Raji (cell line): Measurements from ENCODE around the gene WDR5B.
A peak's percentile ranks its signal among the peaks of the same experiment; 100 is the strongest.

Source experiments
- POLR2A ChIP-seq: IDR thresholded peaks from 2 replicates; pipeline ENCODE4 v1.6.1; 2011; ENCODE audit warnings: low read depth, low read length, control low read depth; ENCODE audit not compliant: insufficient read depth

WDR5B gene

GRCh38 chr3:122415762-122416654 is at the start of gene WDR5B:
Gene WDR5B, minus strand, starts transcription at chr3:122416062. Its CDS starts 534 bp downstream, at chr3:122415528.
- TF ChIP-seq POLR2A, result peak; percentile 86

GRCh38 chr3:122464659-122465058 is 48.8 kb upstream of the WDR5B start:
- TF ChIP-seq POLR2A, result no peak

GRCh38 chr3:122462406-122462805 is 46.5 kb upstream of the WDR5B start:
- TF ChIP-seq POLR2A, result no peak

- TF ChIP-seq POLR2A, result no peak
Observed at GRCh38 chr3:122461806-122462205, 45.9 kb upstream of the WDR5B start.

GRCh38 chr3:122458992-122459391 is 43.1 kb upstream of the WDR5B start:
- no peak for TF ChIP-seq POLR2A

- TF ChIP-seq POLR2A, result no peak
Observed at GRCh38 chr3:122457706-122458105, 41.8 kb upstream of the WDR5B start.

GRCh38 chr3:122456074-122456473 is 40.2 kb upstream of the WDR5B start:
- TF ChIP-seq POLR2A, result no peak

- TF ChIP-seq POLR2A, result no peak
Observed at GRCh38 chr3:122451371-122451770, 35.5 kb upstream of the WDR5B start.

- TF ChIP-seq POLR2A, result no peak
Observed at GRCh38 chr3:122443090-122443489, 27.2 kb upstream of the WDR5B start.

GRCh38 chr3:122435950-122436349 is 20.1 kb upstream of the WDR5B start:
- TF ChIP-seq POLR2A, result no peak

GRCh38 chr3:122430371-122430770 is 14.5 kb upstream of the WDR5B start:
- no peak for TF ChIP-seq POLR2A

- TF ChIP-seq POLR2A, result no peak
Observed at GRCh38 chr3:122427857-122428471, 12.1 kb upstream of the WDR5B start.

GRCh38 chr3:122421836-122422235 is 6.0 kb upstream of the WDR5B start:
- TF ChIP-seq POLR2A, result no peak

GRCh38 chr3:122421101-122421500 is 5.2 kb upstream of the WDR5B start:
- TF ChIP-seq POLR2A, result no peak

- TF ChIP-seq POLR2A, result no peak
Observed at GRCh38 chr3:122416966-122417365, 1.1 kb upstream of the WDR5B start.

- TF ChIP-seq POLR2A, result no peak
Observed at GRCh38 chr3:122415104-122415744, 638 bp downstream of the WDR5B start.
